Adrenal gland (tissue), 12 donors: Measurements from ENCODE around the gene MUC13. TPM values are rescaled to one million over a fixed set of nuclear protein-coding genes. Genes with fewer than 3 reads are reported as not detected.

ENCODE experiments used
- DNase-seq, 7 donors: peaks; one replicate each; pipeline ENCODE4 v3.0.0-alpha.2; 2019 to 2020
- H3K27ac ChIP-seq, 5 donors: fragments of 200-600 bp; sonication (generic) in 4 of 5; 1 replicate in 3 of 5; 2 replicates in 2 of 5; pipeline versions ENCODE4 v1.5.1 to v1.8.0; 2016 to 2020; ENCODE audit warnings: mild to moderate bottlenecking in 1 of 5
- H3K27me3 ChIP-seq: fragments of 200-600 bp; 2 replicates; pipeline ENCODE4 v1.8.0; 2021
- H3K36me3 ChIP-seq, 2 donors: fragments of 200-600 bp; replicated peaks in 1 of 2; 1 replicate in 1 of 2; 2 replicates in 1 of 2; pipeline versions ENCODE4 v1.5.1 to v1.8.0; 2018 to 2022
- H3K4me1 ChIP-seq, 2 donors: fragments of 200-600 bp; replicated peaks in 1 of 2; 1 replicate in 1 of 2; 2 replicates in 1 of 2; pipeline versions ENCODE4 v1.5.1 to v1.8.0; 2018 to 2021
- H3K4me3 ChIP-seq, 4 donors: fragments of 200-600 bp; sonication (generic) in 3 of 4; one replicate each; pipeline ENCODE4 v1.5.1; 2016 to 2018
- H3K9me3 ChIP-seq, 3 donors: fragments of 200-600 bp; sonication (generic) in 1 of 3; replicated peaks in 1 of 3; 1 replicate in 2 of 3; 2 replicates in 1 of 3; pipeline versions ENCODE4 v1.5.1 to v1.8.0; 2016 to 2021
- POLR2A ChIP-seq, 2 donors: fragments of 450-650 bp; IDR thresholded peaks; one replicate each; pipeline ENCODE4 v1.6.1; 2017; ENCODE audit warnings: antibody characterized with exemption in 2 of 2, mild to moderate bottlenecking in 2 of 2, moderate library complexity in 1 of 2
- WGBS, 4 donors: extraction: QIAGEN DNeasy Blood & Tissue Kit in 2 of 4; methylation state at CpG; one replicate each; pipeline versions ENCODE4 v1.1.5 to v1.1.7; 2013 to 2017; 5-methylcytosine and 5-hydroxymethylcytosine counted together
- intact Hi-C, 2 donors: fragments of 100-400 bp; cut with DNase I; formaldehyde crosslinking; loops; one replicate each; pipeline versions ENCODE4 v1.14.1 to v1.15.0; 2022 to 2023
- polyA plus RNA-seq, 3 donors: library from polyadenylated mRNA; stranded (reverse); fragments of 200-250 nt in 2 of 3; fragments of 350-450 nt in 1 of 3; fragmentation: Illumina TruSeq in 1 of 3; extraction: RNeasy Lipid Tissue Mini Kit (QIAGEN cat#74804) in 1 of 3; gene quantifications; one replicate each; pipeline ENCODE4 v1.2.3, GENCODE V29; 2013 to 2014
- total RNA-seq, 9 donors: library from RNA; depleted of rRNA in 4 of 9; stranded (reverse); fragments of >200 nt in 4 of 9; fragments of 120-200 nt in 1 of 9; fragmentation: NEBNext Ultra II Directional in 1 of 9; extraction: Animal tissue kit (Norgen Biotek cat#: 25700) in 1 of 9; gene quantifications; one replicate each; pipeline versions ENCODE4 v1.1.0 to v1.2.4, GENCODE V29; 2013 to 2023
- TF ChIP-seq, protein P1 (sequence below), 6 experiments: fragments of 450-650 bp in 4 of 6; fragments of 200-600 bp in 2 of 6; sonication (generic) in 1 of 6; IDR thresholded peaks; 1 replicate in 5 of 6; 2 replicates in 1 of 6; pipeline versions ENCODE4 v1.5.1 to v1.8.0; 2016 to 2021; ENCODE audit warnings: antibody characterized with exemption in 6 of 6, mild to moderate bottlenecking in 2 of 6, moderate library complexity in 1 of 6
- donor health status: healthy with polysubstance abuse.
- donor health status: Bipolar disorder and iron deficiency.
- donor health status: DM: yes; HTN: yes; CAD: no.
- donor health status: DM: no; HTN: no; CAD: no.
- donor health status: DM: no; HTN: no; CAD: no.
- donor health status: DM: yes; HTN: yes; CAD: no.

The MUC13 gene
- total and polyA plus RNA-seq, 12 donors, result 0.06 to 2.6 (median 0.11) TPM; not detected in 5

DNA sequence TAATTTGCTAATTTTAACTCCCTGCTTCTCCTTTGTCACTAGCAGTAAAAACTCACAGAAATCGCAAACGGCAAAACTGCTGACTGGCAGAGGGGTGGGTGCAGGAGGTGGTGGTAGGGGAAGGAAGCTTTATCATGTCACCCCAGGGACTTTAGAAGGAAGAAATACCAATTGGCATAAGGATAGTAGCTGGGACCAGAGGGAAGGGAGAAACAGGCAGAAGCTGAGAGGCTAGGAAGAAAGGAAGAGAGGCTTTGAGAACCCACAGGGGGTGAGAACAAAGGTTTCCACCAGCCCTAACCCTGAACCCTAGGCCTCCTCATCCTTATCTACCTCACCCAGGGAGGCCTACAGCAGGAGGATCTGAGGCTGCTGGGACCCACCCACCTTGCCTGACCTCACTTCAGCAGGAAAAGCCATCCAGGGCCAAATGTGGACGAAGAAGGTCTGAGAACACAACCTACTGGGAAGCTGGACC is 58.1 kb downstream of the MUC13 start:
- no peak overlapping the region for H3K4me3 ChIP-seq
- intact Hi-C loops, result no loop called here
- TF ChIP-seq, protein P1, sequence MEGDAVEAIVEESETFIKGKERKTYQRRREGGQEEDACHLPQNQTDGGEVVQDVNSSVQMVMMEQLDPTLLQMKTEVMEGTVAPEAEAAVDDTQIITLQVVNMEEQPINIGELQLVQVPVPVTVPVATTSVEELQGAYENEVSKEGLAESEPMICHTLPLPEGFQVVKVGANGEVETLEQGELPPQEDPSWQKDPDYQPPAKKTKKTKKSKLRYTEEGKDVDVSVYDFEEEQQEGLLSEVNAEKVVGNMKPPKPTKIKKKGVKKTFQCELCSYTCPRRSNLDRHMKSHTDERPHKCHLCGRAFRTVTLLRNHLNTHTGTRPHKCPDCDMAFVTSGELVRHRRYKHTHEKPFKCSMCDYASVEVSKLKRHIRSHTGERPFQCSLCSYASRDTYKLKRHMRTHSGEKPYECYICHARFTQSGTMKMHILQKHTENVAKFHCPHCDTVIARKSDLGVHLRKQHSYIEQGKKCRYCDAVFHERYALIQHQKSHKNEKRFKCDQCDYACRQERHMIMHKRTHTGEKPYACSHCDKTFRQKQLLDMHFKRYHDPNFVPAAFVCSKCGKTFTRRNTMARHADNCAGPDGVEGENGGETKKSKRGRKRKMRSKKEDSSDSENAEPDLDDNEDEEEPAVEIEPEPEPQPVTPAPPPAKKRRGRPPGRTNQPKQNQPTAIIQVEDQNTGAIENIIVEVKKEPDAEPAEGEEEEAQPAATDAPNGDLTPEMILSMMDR (IDR thresholded peaks at IDR 0.05), result no peak
- no peak for TF ChIP-seq POLR2A (IDR thresholded peaks at IDR 0.05)
- no peaks in the 10 kb centered on the region for H3K36me3 ChIP-seq
- no peaks in the 10 kb centered on the region for H3K27me3 ChIP-seq
- peak overlapping the region in 3 of 5 donors; percentile 41 to 60 (median 45) for H3K27ac ChIP-seq
- no peaks in the 10 kb centered on the region for H3K9me3 ChIP-seq
- WGBS, 4 donors, result 55 to 66% (median 58%) methylated on average over 3 of the region's 3 CpGs
- peaks cover 22 to 44% of the 10 kb centered on the region in 2 donors for H3K4me1 ChIP-seq
- DNase-seq, result peak in 3 of 7 donors; percentile 41 to 54 (median 45)

DNA sequence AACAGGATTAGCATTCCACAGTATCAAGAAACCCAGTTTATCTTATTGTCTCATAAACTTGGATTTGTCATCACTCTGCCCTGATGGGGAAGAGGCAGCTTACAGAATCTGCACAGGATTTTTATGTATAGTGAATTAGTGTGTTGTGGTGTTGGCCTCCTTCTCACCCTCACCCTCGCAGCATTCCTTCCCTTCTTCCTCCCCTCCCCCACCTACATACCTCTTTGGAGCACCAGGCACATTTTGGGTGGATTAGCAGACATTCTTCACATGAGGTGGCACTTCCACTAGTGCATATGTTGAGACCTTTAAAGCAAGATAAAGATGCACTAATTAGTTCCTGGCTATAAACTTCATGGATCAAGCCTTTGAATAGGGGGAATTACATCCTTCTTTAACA is 61.3 kb downstream of the MUC13 start:
- Histone ChIP-seq H3K36me3 (no peaks in the 10 kb centered on the region), H3K9me3 (no peaks in the 10 kb centered on the region), H3K4me1 (peaks cover 9 to 22% of the 10 kb centered on the region in 2 donors), H3K27me3 (no peaks in the 10 kb centered on the region), H3K4me3 (no peak overlapping the region), H3K27ac (no peak overlapping the region)
- 92 to 95% (median 94%) methylated on average over 1 of the region's 1 CpG for WGBS, 4 donors
- DNase-seq, result peak in 1 of 7 donors; percentile 1
- intact Hi-C loops, result no loop called here
- TF ChIP-seq POLR2A (IDR thresholded peaks at IDR 0.05), result no peak
- TF ChIP-seq, protein P1 (IDR thresholded peaks at IDR 0.05), result no peak

DNA sequence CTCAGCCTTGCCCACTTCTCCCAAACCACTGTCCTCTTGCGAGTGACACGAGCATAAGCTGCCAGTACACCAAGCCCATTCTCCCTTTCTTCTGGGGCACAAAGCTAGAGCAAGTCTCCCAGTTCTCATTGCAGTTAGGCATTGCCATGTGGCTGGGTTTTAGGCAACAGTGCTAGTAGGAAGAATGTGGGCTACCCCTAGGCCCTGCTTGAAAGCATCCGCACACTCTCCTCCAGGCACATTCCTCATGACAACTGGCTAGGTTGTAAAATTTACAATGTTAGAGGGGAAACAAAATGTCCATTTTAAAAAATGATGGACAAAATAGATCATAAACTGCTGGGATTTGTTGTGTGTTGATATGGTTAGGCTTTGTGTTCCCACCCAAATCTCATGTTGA is 67.0 kb downstream of the MUC13 start:
- Histone ChIP-seq H3K36me3 (no peaks in the 10 kb centered on the region), H3K27ac (no peak overlapping the region), H3K4me3 (no peak overlapping the region), H3K9me3 (no peaks in the 10 kb centered on the region), H3K4me1 (peaks cover 3 to 9% of the 10 kb centered on the region in 2 donors), H3K27me3 (no peaks in the 10 kb centered on the region)
- WGBS, 4 donors, result 93 to 100% (median 97%) methylated on average over 3 of the region's 3 CpGs
- intact Hi-C loops, result no loop called here
- DNase-seq, result peak in 1 of 7 donors; percentile 14
- TF ChIP-seq, protein P1 (IDR thresholded peaks at IDR 0.05), result no peak
- TF ChIP-seq POLR2A (IDR thresholded peaks at IDR 0.05), result no peak

DNA sequence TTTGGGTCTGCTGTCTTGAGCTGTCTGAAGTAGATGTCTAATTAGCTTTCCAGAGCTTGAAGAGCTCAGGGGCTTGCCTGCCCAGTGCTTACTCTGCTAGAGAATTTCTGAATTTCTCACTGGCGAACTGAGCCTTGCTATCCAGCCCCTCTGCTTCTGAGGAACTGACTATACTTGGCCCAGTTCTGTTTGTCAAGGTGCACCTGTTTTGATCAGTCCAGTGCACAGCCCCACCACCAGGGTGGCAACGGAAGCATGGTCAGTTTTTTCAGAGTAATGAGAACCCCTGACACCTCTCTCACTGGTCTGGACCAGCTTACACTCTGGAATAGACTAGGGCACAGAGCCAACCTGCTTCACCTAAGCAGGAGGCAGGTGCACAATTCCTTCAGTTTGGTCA is 72.5 kb downstream of the MUC13 start:
- no peaks in the 10 kb centered on the region for H3K36me3 ChIP-seq
- TF ChIP-seq, protein P1 (IDR thresholded peaks at IDR 0.05), result no peak
- TF ChIP-seq POLR2A (IDR thresholded peaks at IDR 0.05), result no peak
- H3K27me3 ChIP-seq, result no peaks in the 10 kb centered on the region
- H3K9me3 ChIP-seq, result no peaks in the 10 kb centered on the region
- peaks cover 17 to 49% of the 10 kb centered on the region in 2 donors for H3K4me1 ChIP-seq
- no peak overlapping the region for H3K4me3 ChIP-seq
- intact Hi-C loops, result no loop called here
- 73 to 100% (median 78%) methylated on average over 2 of the region's 2 CpGs for WGBS, 4 donors
- DNase-seq, result peak in 1 of 7 donors; percentile 44
- H3K27ac ChIP-seq, result no peak overlapping the region
